H1 (cell line): Measurements from ENCODE around the gene TPRG1L. TPM values are rescaled to one million over a fixed set of nuclear protein-coding genes. Genes with fewer than 3 reads are reported as not detected.

Source experiments
- CTCF ChIA-PET: fragments of 300-600 bp; sonication (Branson Sonifier 250); formaldehyde crosslinking; loops from one replicate; lab custom pipeline; 2021; ENCODE audit not compliant: partially characterized antibody; lab: Charles Lee
- POLR2A ChIA-PET: fragments of 300-600 bp; sonication (Branson Sonifier 250); formaldehyde crosslinking; loops from one replicate; lab custom pipeline; 2021; ENCODE audit warnings: inconsistent platforms; ENCODE audit not compliant: partially characterized antibody; lab: Charles Lee
- DNase-seq, 2 experiments: peaks; one replicate each; pipeline versions ENCODE4 v3.0.0 to v3.0.0-alpha.2; 2010 to 2022; ENCODE audit warnings: low spot score in 2 of 2, low read depth in 1 of 2, mixed read lengths in 1 of 2
- FAIRE-seq: peaks from 2 replicates; lab custom pipeline; 2011; peaks lifted over from hg19 to GRCh38; lab: Jason Lieb, UNC
- H2AFZ ChIP-seq: 2 replicates; pipeline ENCODE4 v1.8.1; 2012; ENCODE audit warnings: low read length, inconsistent platforms
- H2AK5ac ChIP-seq: 2 replicates; pipeline ENCODE4 v1.6.1; 2013; ENCODE audit warnings: low read depth, low read length
- H2BK120ac ChIP-seq: replicated peaks from 2 replicates; pipeline ENCODE3; 2013; ENCODE audit warnings: low read depth, low read length, inconsistent platforms
- H2BK12ac ChIP-seq: 2 replicates; pipeline ENCODE4 v1.6.1; 2013; ENCODE audit warnings: low read depth, low read length
- H2BK15ac ChIP-seq: 2 replicates; pipeline ENCODE4 v1.6.1; 2013; ENCODE audit warnings: low read length
- H2BK20ac ChIP-seq: 2 replicates; pipeline ENCODE4 v1.6.1; 2013; ENCODE audit warnings: low read length
- H2BK5ac ChIP-seq: 2 replicates; pipeline ENCODE4 v1.6.1; 2013; ENCODE audit warnings: low read depth, low read length
- H3K14ac ChIP-seq: 2 replicates; pipeline ENCODE4 v1.6.1; 2013; ENCODE audit warnings: inconsistent platforms; ENCODE audit not compliant: insufficient read length
- H3K18ac ChIP-seq: 2 replicates; pipeline ENCODE4 v1.6.1; 2013; ENCODE audit warnings: low read length; ENCODE audit errors: extremely low read depth
- H3K23ac ChIP-seq: 2 replicates; pipeline ENCODE4 v1.6.1; 2013; ENCODE audit warnings: inconsistent platforms; ENCODE audit not compliant: insufficient read length
- H3K23me2 ChIP-seq: 2 replicates; pipeline ENCODE4 v1.6.1; 2013; ENCODE audit warnings: low read depth, low read length
- H3K27ac ChIP-seq: 2 replicates; pipeline ENCODE4 v1.6.1; 2011; ENCODE audit warnings: low read depth, low read length, inconsistent platforms
- H3K27me3 ChIP-seq, 4 experiments: replicated peaks in 1 of 4; 1 replicate in 1 of 4; 2 replicates in 3 of 4; pipeline versions ENCODE4 v1.6.1 to v1.8.1; 2011 to 2013; ENCODE audit warnings: low read length in 3 of 4, mild to moderate bottlenecking in 3 of 4, inconsistent platforms in 2 of 4, mixed read lengths in 2 of 4, moderate library complexity in 1 of 4; ENCODE audit not compliant: control insufficient read depth in 3 of 4, insufficient read depth in 3 of 4; ENCODE audit errors: extremely low read depth in 1 of 4
- H3K36me3 ChIP-seq, 4 experiments: 2 replicates each; pipeline versions ENCODE4 v1.6.1 to v1.8.1; 2011 to 2013; ENCODE audit warnings: mild to moderate bottlenecking in 4 of 4, low read length in 3 of 4, moderate library complexity in 2 of 4, control low read depth in 1 of 4, inconsistent platforms in 1 of 4; ENCODE audit not compliant: insufficient read depth in 4 of 4, control insufficient read depth in 2 of 4
- H3K4ac ChIP-seq: replicated peaks from 2 replicates; pipeline ENCODE3; 2013; ENCODE audit warnings: low read length, low read depth, mixed read lengths, inconsistent platforms; ENCODE audit not compliant: insufficient read length
- H3K4me1 ChIP-seq, 4 experiments: replicated peaks in 1 of 4; 1 replicate in 1 of 4; 2 replicates in 3 of 4; pipeline versions ENCODE4 v1.6.1 to v1.8.1; 2011 to 2013; ENCODE audit warnings: low read length in 3 of 4, inconsistent platforms in 2 of 4, mixed read lengths in 1 of 4; ENCODE audit not compliant: insufficient read depth in 4 of 4, control insufficient read depth in 3 of 4
- H3K4me2 ChIP-seq, 2 experiments: 2 replicates each; pipeline versions ENCODE4 v1.6.1 to v1.8.1; 2011 to 2013; ENCODE audit warnings: low read depth in 2 of 2, low read length in 2 of 2, control low read depth in 1 of 2, inconsistent platforms in 1 of 2, mild to moderate bottlenecking in 1 of 2; ENCODE audit not compliant: insufficient read depth in 1 of 2
- H3K4me3 ChIP-seq, 4 experiments: fragments of 200-600, 300-600 bp in 1 of 4; sonication (generic), shearing (Covaris generic), sonication (Bioruptor Twin) in 1 of 4; 2 replicates each; pipeline versions ENCODE4 v1.5.1 to v1.8.1; 2011 to 2016; ENCODE audit warnings: low read length in 4 of 4, low read depth in 3 of 4, control low read depth in 2 of 4, inconsistent platforms in 2 of 4, mild to moderate bottlenecking in 2 of 4, mixed read lengths in 1 of 4, moderate library complexity in 1 of 4; ENCODE audit not compliant: insufficient read depth in 2 of 4; ENCODE audit errors: extremely low read depth in 1 of 4
- H3K56ac ChIP-seq: replicated peaks from 2 replicates; pipeline ENCODE3; 2013; ENCODE audit warnings: low read depth, mild to moderate bottlenecking, mixed read lengths, low read length, inconsistent platforms; ENCODE audit not compliant: insufficient read length
- H3K79me1 ChIP-seq: 2 replicates; pipeline ENCODE4 v1.6.1; 2013; ENCODE audit warnings: low read depth, low read length, control low read depth
- H3K79me2 ChIP-seq, 2 experiments: 2 replicates each; pipeline versions ENCODE4 v1.6.1 to v1.8.1; 2012 to 2013; ENCODE audit warnings: low read length in 2 of 2, mild to moderate bottlenecking in 2 of 2, inconsistent platforms in 1 of 2; ENCODE audit not compliant: insufficient read depth in 2 of 2, control insufficient read depth in 1 of 2
- H3K9ac ChIP-seq, 4 experiments: replicated peaks in 1 of 4; 1 replicate in 1 of 4; 2 replicates in 3 of 4; pipeline versions ENCODE4 v1.6.1 to v1.8.1; 2011 to 2013; ENCODE audit warnings: low read depth in 3 of 4, low read length in 3 of 4, control low read depth in 2 of 4, mild to moderate bottlenecking in 2 of 4, moderate library complexity in 2 of 4, inconsistent platforms in 1 of 4; ENCODE audit errors: extremely low read depth in 1 of 4
- H3K9me3 ChIP-seq, 2 experiments: 2 replicates each; pipeline versions ENCODE4 v1.6.1 to v1.8.1; 2012 to 2013; ENCODE audit warnings: mild to moderate bottlenecking in 2 of 2, moderate library complexity in 2 of 2, control low read depth in 1 of 2, inconsistent platforms in 1 of 2, low read depth in 1 of 2, low read length in 1 of 2, mixed read lengths in 1 of 2; ENCODE audit not compliant: insufficient read depth in 2 of 2
- H4K20me1 ChIP-seq, 2 experiments: replicated peaks in 1 of 2; 2 replicates each; pipeline versions ENCODE3 to v1.8.1; 2011 to 2013; ENCODE audit warnings: inconsistent platforms in 2 of 2, low read length in 2 of 2, mild to moderate bottlenecking in 1 of 2; ENCODE audit not compliant: insufficient read depth in 2 of 2, control insufficient read depth in 1 of 2
- H4K5ac ChIP-seq: 2 replicates; pipeline ENCODE4 v1.6.1; 2013; ENCODE audit warnings: low read length, low read depth, mixed read lengths, inconsistent platforms; ENCODE audit not compliant: insufficient read length
- H4K8ac ChIP-seq: 2 replicates; pipeline ENCODE4 v1.8.0; 2013; ENCODE audit warnings: mild to moderate bottlenecking, moderate library complexity, low read length, inconsistent platforms; ENCODE audit not compliant: insufficient read depth; ENCODE audit errors: extremely low read depth
- H4K91ac ChIP-seq: replicated peaks from 2 replicates; pipeline ENCODE3; 2013; ENCODE audit warnings: low read length, mixed read lengths, inconsistent platforms; ENCODE audit not compliant: insufficient read length
- CBX5 ChIP-seq: fragments of 300-800, 300-1000 bp; sonication (generic); IDR thresholded peaks from 2 replicates; pipeline ENCODE4 v1.7.1; 2016; ENCODE audit warnings: antibody characterized with exemption, low read length, low read depth
- CBX8 ChIP-seq: fragments of 300-800, 300-1000 bp; sonication (generic); IDR thresholded peaks from 2 replicates; pipeline ENCODE4 v1.7.1; 2016; ENCODE audit warnings: low read depth, low read length, borderline replicate concordance
- CEBPB ChIP-seq: IDR thresholded peaks from 2 replicates; pipeline ENCODE4 v1.6.1; 2012; ENCODE audit warnings: low read depth, low read length
- EGR1 ChIP-seq: IDR thresholded peaks from 2 replicates; pipeline ENCODE4 v1.6.1; 2011; ENCODE audit warnings: low read depth, low read length, borderline replicate concordance
- EZH2 ChIP-seq: fragments of 200-600 bp; sonication (generic); IDR thresholded peaks from 2 replicates; pipeline ENCODE4 v1.7.1; 2012; ENCODE audit warnings: low read depth, mild to moderate bottlenecking, moderate library complexity, low read length, inconsistent platforms; ENCODE audit not compliant: severe bottlenecking
- FOSL1 ChIP-seq: IDR thresholded peaks from 2 replicates; pipeline ENCODE4 v1.6.1; 2011; ENCODE audit warnings: mild to moderate bottlenecking, low read depth, low read length, moderate library complexity; ENCODE audit not compliant: insufficient read depth
- KDM1A ChIP-seq: fragments of 200-600, 300-600 bp; sonication (generic); IDR thresholded peaks from 2 replicates; pipeline ENCODE4 v1.7.1; 2016; ENCODE audit warnings: mild to moderate bottlenecking, low read length, borderline replicate concordance
- KDM4A ChIP-seq: IDR thresholded peaks from one replicate; pipeline ENCODE4 v1.7.1; 2012; ENCODE audit warnings: low read depth, mild to moderate bottlenecking, moderate library complexity, low read length, inconsistent platforms; ENCODE audit not compliant: severe bottlenecking
- MAFK ChIP-seq: IDR thresholded peaks from 2 replicates; pipeline ENCODE4 v1.6.1; 2012; ENCODE audit warnings: low read depth, mild to moderate bottlenecking, improper control_type of control experiment, low read length
- NANOG ChIP-seq: IDR thresholded peaks from 2 replicates; pipeline ENCODE4 v1.6.1; 2011; ENCODE audit warnings: low read length, low read depth, mild to moderate bottlenecking, inconsistent platforms; ENCODE audit not compliant: insufficient read depth, poor library complexity, severe bottlenecking
- RFX5 ChIP-seq: IDR thresholded peaks from 2 replicates; pipeline ENCODE4 v1.6.1; 2011; ENCODE audit warnings: low read depth, low read length, improper control_type of control experiment, borderline replicate concordance
- SUZ12 ChIP-seq: fragments of 200-600 bp; sonication (generic); IDR thresholded peaks from 2 replicates; pipeline ENCODE4 v1.6.1; 2012; ENCODE audit warnings: mild to moderate bottlenecking, inconsistent platforms, low read length, moderate library complexity, mixed read lengths
- TEAD4 ChIP-seq: IDR thresholded peaks from 2 replicates; pipeline ENCODE4 v1.6.1; 2012; ENCODE audit warnings: low read depth, low read length, inconsistent platforms, mixed read lengths
- ZNF274 ChIP-seq: IDR thresholded peaks from 2 replicates; pipeline ENCODE4 v1.7.0; 2012; ENCODE audit warnings: low read length, borderline replicate concordance; ENCODE audit errors: extremely low read depth
- WGBS, 2 experiments: shearing (Covaris generic) in 1 of 2; methylation state at CpG; one replicate each; pipeline versions ENCODE4 v1.1.6 to v1.1.7; 2013 to 2015; ENCODE audit warnings: low lambda C conversion rate in 2 of 2, mixed read lengths in 2 of 2, inconsistent platforms in 1 of 2, low coverage in 1 of 2, missing lambda C conversion rate in 1 of 2; ENCODE audit not compliant: insufficient replicate concordance in 2 of 2, insufficient coverage in 1 of 2, insufficient read length in 1 of 2; ENCODE audit errors: extremely low coverage in 1 of 2, missing lambda C conversion rate in 1 of 2; 5-methylcytosine and 5-hydroxymethylcytosine counted together
- polyA plus RNA-seq, 7 experiments: library from polyadenylated mRNA; depleted of rRNA in 3 of 7; stranded (reverse) in 5 of 7; unstranded in 2 of 7; fragments of >200 nt in 5 of 7; fragments of 200-250 nt in 2 of 7; gene quantifications; 1 replicate in 5 of 7; 2 replicates in 1 of 7; 4 replicates in 1 of 7; pipeline versions ENCODE4 v1.2.1 to v1.2.3, GENCODE V29; 2011 to 2013; ENCODE audit warnings: missing spikeins in 2 of 7, mixed read lengths in 2 of 7
- total RNA-seq: library from RNA; stranded (reverse); fragmentation: NEBNext Ultra II Directional; extraction: Animal tissue kit (Norgen Biotek cat#: 25700); gene quantifications from 2 replicates; pipeline ENCODE4 v1.2.1, GENCODE V29; 2021

Gene TPRG1L
- total and polyA plus RNA-seq, 2 of the 8 experiments (the other 6 are each of a cell fraction or from before 2014, with no cell fraction given), result 21.7 to 22.3 TPM

GRCh38 chr1:3679098-3679555 lies 54.3 kb downstream of the TPRG1L start:
- no peak overlapping the region for H4K8ac ChIP-seq
- no peaks in the 10 kb centered on the region for H3K79me1 ChIP-seq
- H3K56ac ChIP-seq, result no peak overlapping the region
- H2BK15ac ChIP-seq, result peak overlapping the region; percentile 81; the same call in 1 of the 2 replicates
- H3K4ac ChIP-seq, result no peak overlapping the region
- no peaks in the 10 kb centered on the region for H3K79me2 ChIP-seq
- no peaks in the 10 kb centered on the region for H3K36me3 ChIP-seq
- no peak overlapping the region for H2AFZ ChIP-seq
- H3K4me3 ChIP-seq, result no peak overlapping the region
- no peak overlapping the region for H4K5ac ChIP-seq
- peak; percentile 81 for FAIRE-seq
- CTCF ChIA-PET, result no interaction called here
- peaks cover 4% of the 10 kb centered on the region; the same call in 1 of the 2 replicates for H3K23me2 ChIP-seq
- H3K23ac ChIP-seq, result no peak overlapping the region
- no peak overlapping the region for H2BK120ac ChIP-seq
- no peak overlapping the region for H3K4me2 ChIP-seq
- H2AK5ac ChIP-seq, result no peak overlapping the region
- no peak overlapping the region for H2BK20ac ChIP-seq
- H3K9me3 ChIP-seq, result no peaks in the 10 kb centered on the region
- no peak overlapping the region for H3K14ac ChIP-seq
- H3K27ac ChIP-seq, result no peak overlapping the region
- POLR2A ChIA-PET, result no interaction called here
- peak overlapping the region; percentile 60; the same call in 1 of the 2 replicates for H2BK12ac ChIP-seq
- no peak overlapping the region for H3K18ac ChIP-seq
- DNase-seq, result no peak
- peak overlapping the region; percentile 74 for H4K91ac ChIP-seq
- H4K20me1 ChIP-seq, result no peaks in the 10 kb centered on the region
- 95% methylated on average over 18 of the region's 18 CpGs; no CpG with 5 or more reads in 1 of the 2 experiments for WGBS, 2 experiments
- H2BK5ac ChIP-seq, result 0 out of 2 replicates have a peak overlapping the region, but pooled peaks have one; percentile 16
- H3K27me3 ChIP-seq, result peaks cover 0 to 3% (median 0%) of the 10 kb centered on the region in 4 experiments; a peak in 2 of 7 replicates
- peaks cover 0 to 21% (median 14%) of the 10 kb centered on the region in 4 experiments; a peak in 6 of 7 replicates for H3K4me1 ChIP-seq
- no peak overlapping the region for H3K9ac ChIP-seq
- TF ChIP-seq NANOG (no peak), CBX5 (no peak), CEBPB (no peak), CBX8 (no peak), RFX5 (no peak), TEAD4 (no peak), EGR1 (no peak), FOSL1 (no peak), SUZ12 (no peak), ZNF274 (no peak), KDM1A (no peak), MAFK (no peak), KDM4A (no peak), EZH2 (no peak)
